Activated CD8-positive, alpha-beta memory T cell treated with anti-CD3 and anti-CD28 coated beads for 1 hour (primary cell): ENCODE measurements around the gene DLG3.
"Not testable (repeated sequence)": the region's sequence is repeated elsewhere in the genome, so short reads cannot be mapped to it uniquely, and the experiment has no call there.

ENCODE experiments used
- DNase-seq, 2 donors: peaks; one replicate each; pipeline ENCODE4 v3.0.0-alpha.2; 2020; ENCODE audit warnings: low read depth in 1 of 2; ENCODE audit errors: extremely low read depth in 1 of 2

The DLG3 gene

DNA sequence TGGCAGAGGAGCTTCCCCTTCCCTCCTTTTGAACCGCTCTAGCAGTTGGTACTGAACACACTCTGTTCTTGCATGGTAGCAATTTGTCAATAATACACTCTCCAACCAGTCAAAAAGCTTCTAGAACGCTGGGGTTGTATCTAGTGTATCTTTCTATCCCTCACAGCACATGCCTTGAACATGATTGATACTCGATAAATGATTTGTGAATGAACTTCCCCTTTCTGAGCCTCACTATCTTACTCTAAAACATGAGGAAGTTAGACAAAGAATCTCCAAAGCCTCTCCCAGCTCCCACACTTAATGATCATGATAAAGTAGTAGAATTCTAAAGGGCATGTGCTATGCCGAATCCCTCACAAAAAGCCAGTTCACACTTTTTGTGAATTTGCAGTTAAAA, 64.4 kb downstream of the DLG3 start:
- DNase-seq = no peak

DNA sequence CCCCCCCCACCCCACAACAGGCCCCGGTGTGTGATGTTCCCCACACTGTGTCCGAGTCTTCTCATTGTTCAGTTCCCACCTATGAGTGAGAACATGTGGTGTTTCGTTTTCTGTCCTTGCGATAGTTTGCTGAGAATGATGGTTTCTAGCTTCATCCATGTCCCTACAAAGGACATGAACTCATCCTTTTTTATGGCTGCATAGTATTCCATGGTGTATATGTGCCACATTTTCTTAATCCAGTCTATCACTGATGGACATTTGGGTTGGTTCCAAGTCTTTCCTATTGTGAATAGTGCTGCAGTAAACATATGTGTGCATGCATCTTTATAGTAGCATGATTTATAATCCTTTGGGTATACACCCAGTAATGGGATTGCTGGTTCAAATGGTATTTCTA, 70.6 kb downstream of the DLG3 start:
- DNase-seq = not testable (repeated sequence)

DNA sequence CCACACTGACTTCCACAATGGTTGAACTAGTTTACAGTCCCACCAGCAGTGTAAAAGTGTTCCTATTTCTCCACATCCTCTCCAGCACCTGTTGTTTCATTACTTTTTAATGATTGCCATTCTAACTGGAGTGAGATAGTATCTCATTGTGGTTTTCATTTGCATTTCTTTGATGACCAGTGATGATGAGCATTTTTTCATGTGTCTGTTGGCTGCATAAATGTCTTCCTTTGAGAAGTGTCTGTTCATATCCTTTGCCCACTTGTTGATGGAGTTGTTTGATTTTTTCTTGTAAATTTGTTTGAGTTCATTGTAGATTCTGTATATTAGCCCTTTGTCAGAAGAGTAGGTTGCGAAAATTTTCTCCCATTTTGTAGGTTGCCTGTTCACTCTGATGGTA, 71.1 kb downstream of the DLG3 start:
- DNase-seq = not testable (repeated sequence)

DNA sequence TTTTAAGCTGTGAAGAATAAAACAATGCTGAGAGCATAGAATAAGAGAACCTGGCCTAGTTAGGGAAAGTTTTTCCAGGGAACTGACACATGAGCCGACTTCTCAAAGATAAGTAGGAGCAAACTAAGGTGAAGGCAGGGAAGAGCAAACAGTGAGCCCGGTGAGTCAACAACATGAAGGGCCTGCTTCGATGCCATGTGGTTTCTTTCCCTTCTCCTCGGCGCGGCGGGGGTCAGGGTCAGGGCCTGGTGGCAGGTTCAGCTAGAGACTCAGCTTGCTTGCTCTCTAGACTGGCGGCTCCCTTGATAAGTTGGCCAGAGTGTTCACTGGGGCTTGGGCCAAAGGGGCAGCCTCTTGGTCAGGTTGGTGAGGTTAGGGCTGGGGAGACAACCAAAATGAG, 81.1 kb downstream of the DLG3 start:
- DNase-seq = no peak

DNA sequence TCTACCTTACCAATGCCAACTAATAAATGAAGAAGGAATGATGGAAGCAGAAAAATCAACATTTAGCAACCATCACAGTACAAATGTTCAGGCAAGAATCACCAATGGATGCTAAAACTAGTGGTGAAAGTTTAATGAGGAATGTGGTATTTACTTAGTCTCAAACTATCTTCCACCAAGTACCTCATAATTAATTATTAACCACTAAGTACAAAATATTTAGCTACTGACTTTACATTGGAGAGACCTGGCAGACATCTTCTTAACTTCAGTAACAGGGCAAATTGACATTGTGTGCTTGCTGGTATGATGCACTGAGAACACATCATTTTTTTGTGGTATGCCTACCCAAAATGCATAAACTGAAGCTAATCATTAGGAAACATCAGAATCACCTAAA, 82.4 kb downstream of the DLG3 start:
- DNase-seq = no peak

DNA sequence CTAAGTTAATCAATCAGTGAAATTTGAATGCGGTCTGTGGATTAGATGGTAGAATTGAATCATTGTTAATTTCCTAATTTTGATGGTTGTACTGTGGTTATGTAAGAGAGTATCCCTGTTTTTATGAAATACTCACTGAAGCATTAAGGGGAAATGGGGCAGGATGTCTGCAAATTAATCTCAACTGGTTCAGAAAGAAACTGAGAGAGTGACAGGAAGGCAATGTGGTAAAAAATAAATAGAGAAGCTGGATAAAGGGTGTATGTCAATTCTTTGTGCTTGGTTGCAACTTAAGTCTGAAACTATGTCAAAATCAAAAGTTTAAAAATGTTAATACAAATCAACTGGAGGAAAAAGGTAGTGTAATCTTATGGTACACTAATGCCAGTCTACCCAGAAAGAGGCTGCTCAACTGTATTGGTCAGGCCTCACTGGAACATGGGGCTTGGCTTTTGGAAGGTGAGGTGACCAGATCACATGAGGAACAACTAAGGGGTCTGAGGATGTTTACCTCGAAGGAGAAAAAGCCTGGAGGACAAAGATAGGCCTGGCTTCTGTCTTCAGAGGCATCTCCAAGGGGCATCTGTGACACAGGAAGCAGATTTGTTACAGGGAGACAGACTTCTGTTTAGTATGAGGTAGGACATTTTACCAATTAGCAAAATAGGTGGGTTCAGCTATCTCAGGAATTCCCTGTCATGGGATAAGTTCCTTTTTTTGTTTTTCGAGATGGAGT, 83.1 kb downstream of the DLG3 start:
- no peak for DNase-seq

DNA sequence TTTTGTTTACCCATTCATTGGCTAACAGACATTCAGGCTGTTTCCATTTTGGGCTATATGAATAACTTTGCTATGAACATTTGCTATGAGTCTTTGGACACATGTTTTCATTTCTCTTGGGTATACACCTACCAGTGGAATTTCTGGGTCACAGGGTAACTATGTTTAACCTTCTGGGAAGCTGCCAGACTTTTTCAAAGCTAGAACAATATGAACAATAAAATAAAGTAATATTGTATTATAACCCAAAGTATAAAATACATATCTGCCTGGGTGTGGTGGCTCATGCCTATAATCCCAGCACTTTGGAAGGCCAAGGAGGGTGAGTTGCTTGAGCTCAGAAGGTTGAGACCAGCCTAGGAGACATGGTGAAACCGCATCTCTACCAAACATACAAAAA, 90.6 kb downstream of the DLG3 start:
- DNase-seq = no peak

DNA sequence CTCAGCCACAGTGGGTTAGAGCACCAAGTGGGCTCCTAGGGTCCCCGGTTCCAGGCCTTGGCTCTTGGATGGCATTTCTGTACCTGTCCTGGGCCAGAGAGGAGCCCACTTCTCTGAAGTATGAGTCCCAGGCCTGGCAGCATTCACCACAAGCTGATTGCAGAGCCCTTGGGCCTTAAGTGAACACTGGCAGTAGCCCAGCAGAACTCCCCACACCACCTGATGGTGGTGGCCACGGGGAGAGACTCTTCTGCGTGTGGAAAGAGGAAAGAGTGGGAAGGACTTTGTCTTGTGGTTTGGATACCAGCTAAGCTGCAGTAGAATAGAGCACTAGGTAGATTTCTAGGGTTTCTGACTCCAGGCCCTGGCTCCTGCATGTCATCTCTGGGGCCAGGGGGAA, 104.8 kb downstream of the DLG3 start:
- no peak for DNase-seq

DNA sequence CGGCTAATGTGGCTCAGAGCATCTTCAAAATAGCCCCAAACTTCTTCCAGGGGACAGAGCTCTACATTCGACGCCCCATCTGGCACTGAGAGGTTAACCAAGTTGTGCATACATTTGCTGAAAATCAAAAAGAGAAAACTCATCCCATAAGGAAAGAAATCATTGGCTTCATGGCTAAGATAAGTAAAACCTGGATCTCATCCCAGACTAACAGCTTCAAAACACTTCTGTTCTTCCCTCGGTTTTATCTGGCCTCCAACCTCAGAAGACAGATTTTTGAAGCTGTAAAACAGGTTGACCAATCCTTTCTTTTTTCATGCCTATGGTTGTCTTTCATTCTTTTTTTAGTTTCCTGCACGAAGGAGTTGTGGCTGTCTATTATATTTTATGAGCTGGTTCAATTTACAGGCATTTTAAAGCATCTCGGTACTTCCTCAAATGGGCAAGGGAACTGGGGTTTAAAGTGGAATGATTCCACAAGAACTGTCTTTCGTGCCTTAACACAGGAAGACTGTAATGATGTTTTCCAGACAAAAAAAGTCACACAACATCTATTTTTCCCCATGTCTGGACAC, 107.6 kb downstream of the DLG3 start:
- DNase-seq = no peak

DNA sequence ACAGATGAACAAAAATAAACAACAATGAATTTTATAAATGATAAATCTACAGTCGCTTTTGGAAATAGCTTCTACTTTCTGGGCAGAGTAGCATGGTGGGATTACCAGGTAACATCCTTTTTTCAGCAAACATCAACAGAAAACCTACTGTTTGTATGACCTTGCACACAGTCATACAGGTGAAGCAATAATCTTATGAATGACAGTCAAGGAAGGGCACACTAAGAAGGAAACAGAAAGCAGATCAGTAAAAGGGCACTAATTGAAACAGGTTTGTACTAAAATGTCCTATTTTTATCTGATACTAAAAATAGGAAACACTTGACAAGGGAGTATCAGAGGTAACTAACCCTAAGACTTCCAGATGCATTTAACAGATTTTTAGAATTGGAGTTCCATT, 108.9 kb downstream of the DLG3 start:
- DNase-seq = no peak

DNA sequence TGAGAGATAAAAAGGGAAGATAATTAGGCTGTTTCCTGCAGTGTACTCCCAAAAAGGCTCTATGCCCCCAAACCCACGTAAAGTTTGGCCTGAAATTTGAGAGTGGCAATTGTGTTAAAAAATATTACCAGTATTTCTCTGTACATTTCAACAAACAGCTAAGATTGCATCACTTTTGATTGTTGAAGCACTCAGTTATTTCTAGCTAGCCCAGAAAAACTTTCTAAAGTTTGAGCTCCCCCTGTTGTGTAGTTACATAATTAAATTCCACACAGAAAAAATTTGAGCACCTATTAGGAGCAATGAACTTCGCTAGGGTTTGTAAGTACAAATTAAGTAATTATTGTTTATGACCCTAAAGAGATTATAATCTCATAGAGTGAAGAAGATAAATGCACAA, 109.4 kb downstream of the DLG3 start:
- no peak for DNase-seq

DNA sequence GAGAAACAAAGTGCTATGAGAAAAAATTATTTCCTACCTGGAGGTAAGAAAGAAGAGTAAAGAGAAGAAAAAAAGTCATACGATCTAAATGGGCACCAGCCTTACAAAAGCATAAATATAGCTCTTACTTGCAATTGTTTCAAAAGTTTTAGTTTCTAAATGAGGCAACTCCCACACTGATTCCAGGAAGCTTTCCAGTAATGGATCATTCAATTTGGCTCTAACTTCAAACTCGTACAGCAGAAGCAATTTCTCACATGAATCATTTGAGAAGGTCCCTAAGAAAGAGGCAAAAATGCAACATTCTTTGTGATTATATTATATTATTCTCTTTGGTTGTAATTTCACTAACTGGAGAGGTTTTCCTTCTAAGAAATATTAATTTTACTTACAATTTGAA, 109.9 kb downstream of the DLG3 start:
- no peak for DNase-seq

DNA sequence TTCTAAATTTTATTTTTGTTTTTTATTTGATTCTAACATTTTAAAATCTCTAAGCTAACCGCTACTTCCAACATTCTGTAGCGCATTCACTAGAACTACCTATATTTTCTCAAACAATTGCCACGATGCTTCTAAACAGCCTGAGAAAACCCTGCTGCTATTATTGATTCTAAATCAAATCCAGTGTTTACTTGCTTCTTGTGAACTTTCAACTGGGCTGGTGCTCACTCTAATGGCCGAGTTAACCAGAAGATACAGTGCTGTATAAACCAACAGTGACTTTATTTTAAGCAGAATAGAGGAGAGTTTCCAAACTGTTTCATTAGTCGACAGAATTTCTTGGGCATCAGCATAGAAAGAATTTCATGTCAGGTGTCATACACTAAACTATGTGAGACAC, 110.3 kb downstream of the DLG3 start:
- no peak for DNase-seq
